Vagina (tissue), 2 donors: ENCODE results near the gene BECN2. TPM values are rescaled to one million over a fixed set of nuclear protein-coding genes. Genes with fewer than 3 reads are reported as not detected.

Experiments used
- DNase-seq, 2 donors: peaks; one replicate each; pipeline ENCODE4 v3.0.0-alpha.2; 2017; ENCODE audit errors: extremely low spot score in 2 of 2
- H3K27ac ChIP-seq: fragments of 200-600 bp; sonication (generic); one replicate; pipeline ENCODE4 v1.5.1; 2019
- H3K27me3 ChIP-seq: fragments of 200-600 bp; sonication (generic); one replicate; pipeline ENCODE4 v1.5.1; 2019
- H3K36me3 ChIP-seq, 2 donors: fragments of 200-600 bp; sonication (generic); one replicate each; pipeline ENCODE4 v1.5.1; 2017 to 2019
- H3K4me1 ChIP-seq: fragments of 200-600 bp; sonication (generic); one replicate; pipeline ENCODE4 v1.5.1; 2019
- H3K4me3 ChIP-seq, 2 donors: fragments of 200-600 bp; sonication (generic); 1 replicate in 1 of 2; 2 replicates in 1 of 2; pipeline ENCODE4 v1.5.1; 2016 to 2019
- H3K9me3 ChIP-seq: fragments of 200-600 bp; sonication (generic); one replicate; pipeline ENCODE4 v1.5.1; 2019
- CTCF ChIP-seq, 3 experiments: fragments of 450-650 bp in 2 of 3; fragments of 200-600 bp in 1 of 3; sonication (generic) in 1 of 3; IDR thresholded peaks; one replicate each; pipeline ENCODE4 v1.5.1; 2017 to 2019; ENCODE audit warnings: antibody characterized with exemption in 3 of 3, mild to moderate bottlenecking in 2 of 3, moderate library complexity in 2 of 3
- POLR2A ChIP-seq, 2 donors: fragments of 450-650 bp; IDR thresholded peaks; one replicate each; pipeline ENCODE4 v1.6.1; 2017; ENCODE audit warnings: antibody characterized with exemption in 2 of 2, mild to moderate bottlenecking in 2 of 2, moderate library complexity in 2 of 2
- POLR2AphosphoS5 ChIP-seq, 2 donors: sonication (generic); formaldehyde crosslinking; IDR thresholded peaks; one replicate each; pipeline ENCODE4 v1.9.0; 2017; ENCODE audit warnings: antibody characterized with exemption in 2 of 2, mild to moderate bottlenecking in 2 of 2, low read depth in 1 of 2; ENCODE audit not compliant: insufficient read depth in 1 of 2
- intact Hi-C: fragments of 100-400 bp; cut with DNase I; formaldehyde crosslinking; loops from one replicate; pipeline ENCODE4 v1.15.1; 2023
- total RNA-seq: library from RNA; depleted of rRNA; stranded (reverse); fragments of >200 nt; gene quantifications from one replicate; pipeline ENCODE4 v1.2.3, GENCODE V29; 2016

Gene BECN2
- total RNA-seq, 1 donor from 2014 or later = not detected

- H3K4me3 ChIP-seq = no peak overlapping the region
- intact Hi-C loops = no loop called here
Measured at GRCh38 chr1:242005866-242006535, 48.4 kb downstream of the BECN2 start.

GRCh38 chr1:242006976-242007375 is 49.4 kb downstream of the BECN2 start:
- Histone ChIP-seq H3K4me3 (no peak overlapping the region), H3K4me1 (no peaks in the 10 kb centered on the region), H3K27me3 (no peaks in the 10 kb centered on the region), H3K9me3 (no peaks in the 10 kb centered on the region), H3K27ac (no peak overlapping the region), H3K36me3 (no peaks in the 10 kb centered on the region)
- no peak for DNase-seq
- intact Hi-C loops = no loop called here
- TF ChIP-seq POLR2AphosphoS5 (IDR thresholded peaks at IDR 0.05; ENCODE audit: insufficient read depth in 1 of 2, low read depth in 1 of 2) (no peak), POLR2A (IDR thresholded peaks at IDR 0.05) (no peak), CTCF (IDR thresholded peaks at IDR 0.05) (no peak)

More at GRCh38 chr1:242005866-242006535, 48.4 kb downstream of the BECN2 start:
- Histone ChIP-seq H3K36me3 (no peaks in the 10 kb centered on the region), H3K27ac (no peak overlapping the region), H3K4me1 (no peaks in the 10 kb centered on the region), H3K9me3 (no peaks in the 10 kb centered on the region), H3K27me3 (no peaks in the 10 kb centered on the region)
- no peak for DNase-seq
- TF ChIP-seq POLR2AphosphoS5 (IDR thresholded peaks at IDR 0.05; ENCODE audit: insufficient read depth in 1 of 2, low read depth in 1 of 2) (no peak), POLR2A (IDR thresholded peaks at IDR 0.05) (no peak), CTCF (IDR thresholded peaks at IDR 0.05) (no peak)

Other genes with a start within 250 kb of the BECN2 start
- gene EXO1, start 109.6 kb upstream of the BECN2 start, total RNA-seq = 10.6 TPM
- gene MAP1LC3C, start 41.3 kb downstream of the BECN2 start, total RNA-seq = 1.2 TPM